GM18502 (cell line): ENCODE results near the gene CLTRN.

ENCODE experiments used
- ATAC-seq: cut with Tn5 transposase; IDR thresholded peaks from one replicate; pipeline ENCODE4 v1.9.1; 2021; ENCODE audit warnings: mild to moderate bottlenecking; ENCODE audit not compliant: unreplicated experiment, poor library complexity

CLTRN gene

DNA sequence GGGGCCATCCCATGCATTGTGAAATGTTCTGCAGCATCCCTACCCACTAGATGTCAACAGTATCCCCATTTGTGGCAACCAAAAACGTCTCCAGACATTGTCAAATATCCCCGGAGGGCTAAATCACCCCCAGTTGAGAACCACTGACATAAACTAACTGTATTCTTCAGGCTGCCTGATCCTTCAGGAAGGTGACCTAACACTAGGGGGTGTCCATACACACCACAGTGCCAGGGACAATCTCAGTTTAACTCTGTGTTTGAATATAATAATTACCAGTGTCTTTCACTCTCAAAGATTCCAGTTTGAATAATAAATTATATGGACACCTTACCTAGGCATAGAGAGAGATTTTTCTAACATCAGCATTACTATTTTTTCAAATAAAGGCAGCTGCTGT lies 70.2 kb downstream of the CLTRN start:
- no peak for ATAC-seq

DNA sequence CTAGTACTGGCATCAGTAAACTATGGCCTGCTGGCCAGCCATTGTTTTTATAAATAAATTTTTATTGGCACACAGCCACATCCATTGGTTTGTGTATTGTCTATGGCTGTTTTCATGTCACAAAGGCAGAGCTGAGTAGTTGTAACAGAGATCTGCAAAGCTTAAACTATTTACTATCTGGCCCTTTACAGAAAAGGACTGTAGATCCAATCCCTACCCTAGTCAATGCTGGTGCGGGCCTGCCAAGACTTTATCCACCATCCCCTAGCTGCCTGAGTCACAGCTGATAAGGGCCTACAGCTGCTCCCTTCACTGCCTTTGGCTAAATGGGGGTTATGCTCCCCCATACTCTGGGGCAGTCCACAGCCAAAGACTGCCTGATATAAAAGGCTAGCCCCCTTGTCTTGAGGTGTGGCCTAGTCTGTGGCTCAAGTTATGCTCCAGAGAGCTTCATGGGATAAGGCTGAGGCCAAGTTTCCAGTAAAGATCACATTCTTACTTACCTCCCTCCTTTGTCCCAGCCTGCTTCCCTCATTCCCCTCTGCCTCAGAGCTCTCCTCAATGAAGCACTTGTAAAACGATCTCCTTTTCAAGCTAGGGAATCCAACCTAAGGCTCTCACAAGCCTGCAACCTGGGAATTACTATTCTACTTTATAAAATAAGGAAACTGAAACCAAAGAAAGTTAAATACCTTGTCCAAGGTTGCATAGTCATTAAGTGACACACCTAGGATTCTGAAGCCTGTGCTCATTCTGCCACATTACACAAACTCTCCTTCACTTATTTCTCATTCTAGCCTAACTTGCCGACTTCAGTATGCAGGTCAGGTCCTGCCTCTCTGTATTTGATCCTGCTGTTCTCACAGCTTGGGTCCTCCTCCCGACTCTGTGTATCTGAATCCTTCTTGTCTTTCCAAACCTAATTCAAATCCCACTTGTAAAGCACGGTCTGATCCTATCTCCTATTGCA lies 84.5 kb downstream of the CLTRN start:
- ATAC-seq, result no peak
